Pancreas (tissue), 10 donors: Measurements from ENCODE around the gene SLIT1. TPM values are rescaled to one million over a fixed set of nuclear protein-coding genes. Genes with fewer than 3 reads are reported as not detected.
A peak's percentile ranks its signal among the peaks of the same experiment; 100 is the strongest.

Experiments
- ATAC-seq, 4 donors: fragments of 200-7000 bp; cut with Tn5 transposase; one replicate each; pipeline versions ENCODE4 v1.8.0 to v1.9.1; 2020; ENCODE audit warnings: mild to moderate bottlenecking in 4 of 4, moderate library complexity in 4 of 4
- DNase-seq, 6 donors: peaks; one replicate each; pipeline ENCODE4 v3.0.0-alpha.2; 2020
- FAIRE-seq: peaks from 2 replicates; lab custom pipeline; 2012; peaks lifted over from hg19 to GRCh38; lab: Jason Lieb, UNC
- H3K27ac ChIP-seq, 4 donors: fragments of 200-600 bp; sonication (generic); 1 replicate in 3 of 4; 2 replicates in 1 of 4; pipeline versions ENCODE4 v1.5.0 to v1.8.0; 2020
- H3K27me3 ChIP-seq, 4 donors: fragments of 200-600 bp; one replicate each; pipeline ENCODE4 v1.8.0; 2021
- H3K36me3 ChIP-seq, 3 donors: fragments of 200-600 bp; sonication (generic) in 1 of 3; one replicate each; pipeline versions ENCODE4 v1.5.0 to v1.8.0; 2020 to 2021
- H3K4me1 ChIP-seq, 3 donors: fragments of 200-600 bp; one replicate each; pipeline ENCODE4 v1.8.0; 2021
- H3K4me3 ChIP-seq, 4 donors: fragments of 200-600 bp; sonication (generic) in 2 of 4; one replicate each; pipeline versions ENCODE4 v1.5.0 to v1.8.0; 2020 to 2021
- H3K9me3 ChIP-seq, 4 donors: fragments of 200-600 bp; one replicate each; pipeline ENCODE4 v1.8.0; 2021
- WGBS, 2 donors: extraction: QIAGEN DNeasy Blood & Tissue Kit; methylation state at CpG; one replicate each; pipeline ENCODE4 v1.1.7; 2013; 5-methylcytosine and 5-hydroxymethylcytosine counted together
- intact Hi-C, 3 donors: fragments of 100-400 bp; cut with DNase I; formaldehyde crosslinking; loops; one replicate each; pipeline versions ENCODE4 v1.11.1 to v1.14.2; 2022
- polyA plus RNA-seq, 2 donors: library from polyadenylated mRNA; stranded (reverse); fragments of 200-250 nt; gene quantifications; one replicate each; pipeline ENCODE4 v1.2.3, GENCODE V29; 2013
- total RNA-seq, 6 donors: library from RNA; stranded (reverse); fragmentation: NEBNext Ultra II Directional in 4 of 6; extraction: Animal tissue kit (Norgen Biotek cat#: 25700) in 4 of 6; gene quantifications; one replicate each; pipeline versions ENCODE4 v1.2.1 to v1.2.4, GENCODE V29; 2021 to 2023
- TF ChIP-seq, protein P1 (sequence below), 4 donors: fragments of 200-600 bp; sonication (generic) in 3 of 4; IDR thresholded peaks; one replicate each; pipeline versions ENCODE4 v1.5.0 to v1.8.0; 2021; ENCODE audit warnings: antibody characterized with exemption in 4 of 4
- donor health status: healthy with polysubstance abuse.
- donor health status: DM: no; HTN: no; CAD: no; lungs with moderate emphysema.
- donor health status: DM: no; HTN: no; CAD: no.
- donor health status: control.
- donor health status: control.
- donor health status: Bipolar disorder and iron deficiency.
- donor health status: DM: yes; HTN: yes; CAD: no.
- donor health status: DM: no; HTN: no; CAD: no.
- donor health status: DM: no; HTN: no; CAD: no.
- donor health status: DM: yes; HTN: yes; CAD: no.

The SLIT1 gene
- total and polyA plus RNA-seq, 8 donors = 0.23 to 2.8 (median 0.89) TPM

DNA sequence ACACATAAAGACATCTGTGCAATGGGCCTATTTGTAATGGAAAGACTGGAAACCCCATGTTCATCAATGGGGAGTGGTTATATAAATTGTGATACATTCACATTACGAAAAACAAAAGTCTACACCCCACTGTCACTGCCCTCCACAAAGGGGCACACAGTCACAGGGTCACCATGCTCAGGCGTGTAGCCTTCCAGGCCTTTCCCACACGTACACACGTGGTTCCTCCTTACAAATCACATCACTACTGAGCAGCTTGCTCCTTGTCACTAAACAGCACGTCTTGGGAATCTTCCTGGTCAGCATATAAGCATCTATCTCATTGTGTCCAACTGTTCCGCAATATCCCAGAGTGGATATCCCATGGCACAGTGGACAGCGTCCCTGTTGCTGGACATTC, 163.1 kb downstream of the SLIT1 start:
- 93 to 96% methylated on average over 7 of the region's 7 CpGs for WGBS, 2 donors

DNA sequence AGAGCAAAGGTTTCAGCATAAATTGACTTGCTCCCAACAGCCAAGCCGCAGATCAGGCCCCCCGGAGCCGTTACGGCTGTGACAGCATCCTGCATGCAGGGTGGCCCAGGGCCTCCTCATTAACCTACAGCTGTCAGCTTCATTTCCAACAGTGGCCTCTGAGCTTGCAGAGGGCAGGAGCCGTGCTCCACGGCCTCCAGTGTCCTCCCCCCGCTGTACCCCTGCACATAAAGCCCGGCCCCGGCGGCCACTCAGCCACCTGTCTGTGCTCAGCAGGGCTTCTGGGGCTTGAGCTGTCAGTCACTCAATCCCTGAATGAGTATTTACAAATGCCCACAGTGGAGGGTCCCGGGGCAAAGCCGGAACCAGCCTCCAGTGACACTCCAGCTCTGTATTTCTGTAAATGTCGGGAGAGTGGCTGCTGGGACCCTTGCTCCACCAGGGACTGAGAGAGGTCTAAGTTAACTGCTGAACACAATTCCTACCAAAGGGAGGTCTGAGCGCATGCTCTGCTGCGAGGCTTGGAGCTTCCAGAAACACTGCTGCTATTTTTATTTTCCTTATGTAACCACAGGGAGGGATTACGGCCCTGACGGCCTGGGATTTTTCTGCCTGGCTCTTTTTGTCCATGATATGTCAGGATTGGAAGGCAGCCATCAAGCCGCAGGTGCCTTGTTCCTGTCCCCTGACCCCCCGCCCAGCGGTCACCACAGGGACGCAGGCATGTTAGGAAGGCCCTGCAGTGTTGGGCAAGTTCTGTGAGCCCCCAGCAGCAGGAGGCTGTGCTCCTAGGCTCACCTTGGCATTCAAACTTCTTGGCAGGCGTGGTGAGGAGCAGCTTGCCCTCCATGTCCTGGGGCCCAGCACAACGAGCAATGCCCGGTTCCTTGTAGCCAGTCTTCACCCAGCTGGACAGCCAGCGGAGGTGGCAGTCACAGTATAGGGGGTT, 165.0 kb downstream of the SLIT1 start:
- peak overlapping the region in 3 of 4 donors; percentile 39 to 72 (median 42) for H3K27ac ChIP-seq
- DNase-seq = peak in 5 of 6 donors; percentile 60 to 81 (median 77)
- intact Hi-C loops = no loop called here

More for the DNA sequence above, 163.1 kb downstream of the SLIT1 start:
- H3K4me1 ChIP-seq = peaks cover 12 to 18% (median 13%) of the 10 kb centered on the region in 3 donors
- H3K27me3 ChIP-seq = no peaks in the 10 kb centered on the region
- no peak for FAIRE-seq
- DNase-seq = no peak
- no peak overlapping the region for H3K4me3 ChIP-seq
- no peak for ATAC-seq
- no peaks in the 10 kb centered on the region for H3K9me3 ChIP-seq
- no peaks in the 10 kb centered on the region for H3K36me3 ChIP-seq
- TF ChIP-seq, protein P1, sequence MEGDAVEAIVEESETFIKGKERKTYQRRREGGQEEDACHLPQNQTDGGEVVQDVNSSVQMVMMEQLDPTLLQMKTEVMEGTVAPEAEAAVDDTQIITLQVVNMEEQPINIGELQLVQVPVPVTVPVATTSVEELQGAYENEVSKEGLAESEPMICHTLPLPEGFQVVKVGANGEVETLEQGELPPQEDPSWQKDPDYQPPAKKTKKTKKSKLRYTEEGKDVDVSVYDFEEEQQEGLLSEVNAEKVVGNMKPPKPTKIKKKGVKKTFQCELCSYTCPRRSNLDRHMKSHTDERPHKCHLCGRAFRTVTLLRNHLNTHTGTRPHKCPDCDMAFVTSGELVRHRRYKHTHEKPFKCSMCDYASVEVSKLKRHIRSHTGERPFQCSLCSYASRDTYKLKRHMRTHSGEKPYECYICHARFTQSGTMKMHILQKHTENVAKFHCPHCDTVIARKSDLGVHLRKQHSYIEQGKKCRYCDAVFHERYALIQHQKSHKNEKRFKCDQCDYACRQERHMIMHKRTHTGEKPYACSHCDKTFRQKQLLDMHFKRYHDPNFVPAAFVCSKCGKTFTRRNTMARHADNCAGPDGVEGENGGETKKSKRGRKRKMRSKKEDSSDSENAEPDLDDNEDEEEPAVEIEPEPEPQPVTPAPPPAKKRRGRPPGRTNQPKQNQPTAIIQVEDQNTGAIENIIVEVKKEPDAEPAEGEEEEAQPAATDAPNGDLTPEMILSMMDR (IDR thresholded peaks at IDR 0.05) = no peak
- no peak overlapping the region for H3K27ac ChIP-seq
- intact Hi-C loops = no loop called here

DNA sequence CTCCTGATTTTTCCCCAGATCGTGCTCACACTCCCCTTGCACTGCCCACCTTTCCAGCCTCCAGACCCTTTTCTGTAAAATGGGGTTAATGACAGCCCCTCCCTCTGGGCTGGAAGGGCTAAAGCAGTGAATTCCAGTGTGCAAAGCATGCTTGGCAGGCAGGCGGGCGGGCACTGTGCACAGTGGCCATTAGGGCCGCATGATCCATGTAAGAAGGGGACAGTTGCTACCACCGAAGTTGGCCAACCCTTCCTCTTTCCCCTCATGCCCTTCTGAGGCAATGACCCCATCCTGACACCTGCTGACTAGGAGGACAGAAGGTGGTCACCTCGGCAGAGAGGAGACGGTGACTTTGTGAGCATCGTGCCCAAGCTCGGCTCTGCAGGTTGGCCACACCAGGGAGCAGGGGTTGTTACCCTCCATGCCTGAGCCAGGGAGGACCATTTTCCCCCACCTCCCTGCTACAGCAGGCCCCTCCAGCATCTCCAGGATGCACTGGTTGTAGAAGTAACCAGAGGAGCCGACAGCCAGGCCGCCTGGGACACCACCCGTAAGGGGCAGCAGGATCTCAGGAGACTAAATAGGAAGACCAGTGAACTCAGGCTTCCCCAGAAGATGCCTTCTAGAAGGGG, 166.4 kb downstream of the SLIT1 start:
- intact Hi-C loops = no loop called here
- no peak for FAIRE-seq

More for the DNA sequence above, 165.0 kb downstream of the SLIT1 start:
- Histone ChIP-seq H3K9me3 (no peaks in the 10 kb centered on the region), H3K27me3 (no peaks in the 10 kb centered on the region), H3K4me3 (no peak overlapping the region), H3K4me1 (peaks cover 12 to 18% (median 13%) of the 10 kb centered on the region in 3 donors), H3K36me3 (no peaks in the 10 kb centered on the region)
- ATAC-seq = peak; percentile 56 to 83 (median 76)
- 39 to 45% methylated on average over 25 of the region's 25 CpGs for WGBS, 2 donors
- FAIRE-seq = no peak
- TF ChIP-seq, protein P1 (IDR thresholded peaks at IDR 0.05) = no peak

DNA sequence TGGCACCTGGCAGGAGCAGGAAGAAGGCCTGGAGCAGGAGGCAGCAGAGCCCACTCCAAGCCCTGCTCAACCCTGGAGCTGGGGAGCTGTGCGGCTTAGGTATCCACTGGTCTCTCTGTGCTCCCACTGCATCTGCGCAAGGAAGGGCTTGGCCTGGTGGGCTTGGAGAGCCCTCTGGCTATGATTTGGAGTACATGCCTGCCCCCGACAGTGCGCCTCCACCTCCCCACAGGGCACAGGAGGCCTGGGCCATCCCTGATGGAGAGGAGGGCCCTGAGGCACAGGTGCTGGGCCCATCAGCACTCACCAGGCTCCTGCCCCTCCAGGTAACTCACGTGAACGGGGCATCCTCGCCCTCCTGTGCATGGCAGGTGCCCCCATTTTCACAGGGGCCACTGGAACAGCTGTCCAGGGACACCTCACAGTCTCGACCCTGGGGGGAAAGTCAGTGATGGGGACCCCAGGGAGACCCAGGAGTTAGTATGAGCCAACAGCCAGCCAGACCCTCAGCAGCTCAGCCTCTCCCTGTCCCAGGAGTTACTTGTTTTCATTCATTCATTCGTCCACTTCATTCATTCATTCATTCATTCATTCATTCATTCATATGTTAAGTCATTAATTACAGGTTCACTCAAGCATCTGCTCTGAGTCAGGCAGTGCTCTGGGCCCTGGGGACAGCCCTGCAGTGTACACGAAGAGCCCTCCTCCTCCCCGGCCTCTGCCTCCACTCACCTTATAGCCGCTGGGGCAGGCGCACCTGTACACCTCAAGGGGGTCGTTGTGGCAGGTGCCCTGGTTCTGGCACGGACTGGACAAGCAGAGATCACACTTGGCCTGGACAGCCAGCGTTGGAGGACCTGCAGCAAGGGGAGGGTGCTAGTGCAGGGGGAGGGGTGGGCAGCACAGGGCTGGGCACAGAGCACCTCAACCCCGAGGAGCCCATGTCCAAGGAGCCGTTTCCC, 167.2 kb downstream of the SLIT1 start:
- no peak for DNase-seq

More for the DNA sequence above, 166.4 kb downstream of the SLIT1 start:
- no peak overlapping the region for H3K27ac ChIP-seq
- H3K9me3 ChIP-seq = no peaks in the 10 kb centered on the region
- WGBS, 2 donors = 89 to 94% methylated on average over 12 of the region's 12 CpGs
- H3K4me3 ChIP-seq = no peak overlapping the region
- H3K27me3 ChIP-seq = no peaks in the 10 kb centered on the region
- ATAC-seq (no peak), DNase-seq (no peak)
- H3K4me1 ChIP-seq = peaks cover 9 to 14% (median 13%) of the 10 kb centered on the region in 3 donors
- no peaks in the 10 kb centered on the region for H3K36me3 ChIP-seq
- TF ChIP-seq, protein P1 (IDR thresholded peaks at IDR 0.05) = no peak

More for the DNA sequence above, 167.2 kb downstream of the SLIT1 start:
- Histone ChIP-seq H3K27ac (no peak overlapping the region), H3K9me3 (no peaks in the 10 kb centered on the region), H3K4me1 (peaks cover 6 to 9% (median 7%) of the 10 kb centered on the region in 3 donors), H3K36me3 (no peaks in the 10 kb centered on the region), H3K27me3 (no peaks in the 10 kb centered on the region), H3K4me3 (no peak overlapping the region)
- WGBS, 2 donors = 79 to 90% methylated on average over 18 of the region's 18 CpGs
- intact Hi-C loops = no loop called here
- FAIRE-seq (no peak), ATAC-seq (no peak)
- TF ChIP-seq, protein P1 (IDR thresholded peaks at IDR 0.05) = no peak
